Neural cell (in vitro differentiated cells): ENCODE data around the gene RPS6KA2. TPM values are rescaled to one million over a fixed set of nuclear protein-coding genes. Genes with fewer than 3 reads are reported as not detected.

ENCODE experiments used
- H2AFZ ChIP-seq: fragments of 200-600, 300-800 bp; sonication (generic), shearing (Covaris generic); 2 replicates; pipeline ENCODE4 v1.6.0; 2014; ENCODE audit warnings: low read depth, mild to moderate bottlenecking, antibody characterized with exemption, low read length, moderate library complexity
- H3F3A ChIP-seq: fragments of 200-600 bp; shearing (Covaris generic); 2 replicates; pipeline ENCODE4 v1.6.1; 2016; ENCODE audit warnings: mild to moderate bottlenecking, moderate library complexity, mixed read lengths, antibody characterized with exemption, low read length; ENCODE audit not compliant: insufficient read depth, poor library complexity, severe bottlenecking
- H3K27ac ChIP-seq: fragments of 200-600, 300-800 bp; sonication (generic), shearing (Covaris generic); 2 replicates; pipeline ENCODE4 v1.5.1; 2014; ENCODE audit warnings: mild to moderate bottlenecking, low read length, moderate library complexity
- H3K27me3 ChIP-seq: fragments of 300-800, 200-600 bp; sonication (generic), shearing (Covaris generic); 2 replicates; pipeline ENCODE4 v1.6.0; 2014; ENCODE audit warnings: mild to moderate bottlenecking, low read depth, low read length, moderate library complexity; ENCODE audit not compliant: insufficient read depth
- H3K36me3 ChIP-seq: fragments of 300-800, 200-600 bp; sonication (generic), shearing (Covaris generic); 2 replicates; pipeline ENCODE4 v1.5.1; 2014; ENCODE audit warnings: mild to moderate bottlenecking, antibody characterized with exemption, low read length, moderate library complexity; ENCODE audit not compliant: insufficient read depth
- H3K4me2 ChIP-seq: fragments of 300-800, 200-600 bp; sonication (generic), shearing (Covaris generic); 2 replicates; pipeline ENCODE4 v1.6.0; 2014; ENCODE audit warnings: mild to moderate bottlenecking, low read length
- H3K4me3 ChIP-seq: fragments of 300-800, 200-600 bp; sonication (generic), shearing (Covaris generic); 2 replicates; pipeline ENCODE4 v1.5.1; 2014; ENCODE audit warnings: mild to moderate bottlenecking, low read length, moderate library complexity
- H3K79me2 ChIP-seq: fragments of 200-600 bp; shearing (Covaris generic); replicated peaks from 2 replicates; pipeline ENCODE4 v1.6.0; 2014; ENCODE audit warnings: mild to moderate bottlenecking, low read length, moderate library complexity; ENCODE audit not compliant: insufficient read depth
- H3K9ac ChIP-seq: fragments of 300-800, 200-600 bp; sonication (generic), shearing (Covaris generic); 2 replicates; pipeline ENCODE4 v1.6.1; 2016; ENCODE audit warnings: mild to moderate bottlenecking, low read length, mixed read lengths
- H3K9me2 ChIP-seq: fragments of 200-600 bp; shearing (Covaris generic); 2 replicates; pipeline ENCODE4 v1.6.1; 2016; ENCODE audit warnings: mild to moderate bottlenecking, low read length, mixed read lengths; ENCODE audit not compliant: insufficient read depth
- H3K9me3 ChIP-seq: fragments of 200-600, 300-800 bp; sonication (generic), shearing (Covaris generic); 2 replicates; pipeline ENCODE4 v1.6.1; 2016; ENCODE audit warnings: mild to moderate bottlenecking, mixed run types, low read length, moderate library complexity, mixed read lengths
- H4K20me1 ChIP-seq: fragments of 200-600 bp; shearing (Covaris generic); 2 replicates; pipeline ENCODE4 v1.6.1; 2016; ENCODE audit warnings: mild to moderate bottlenecking, mixed run types; ENCODE audit not compliant: insufficient read depth
- EP300 ChIP-seq: fragments of 450-650 bp; conservative IDR thresholded peaks from 2 replicates; pipeline ENCODE4 v1.6.1; 2014; ENCODE audit warnings: antibody characterized with exemption, mild to moderate bottlenecking, moderate library complexity; ENCODE audit not compliant: poor library complexity, severe bottlenecking
- EZH2 ChIP-seq: fragments of 200-600, 300-800 bp; shearing (Covaris generic), sonication (generic); IDR thresholded peaks from 2 replicates; pipeline ENCODE4 v1.6.1; 2014; ENCODE audit warnings: antibody characterized with exemption, low read length, borderline replicate concordance, mild to moderate bottlenecking; ENCODE audit not compliant: insufficient read depth, poor library complexity, severe bottlenecking
- MXI1 ChIP-seq: fragments of 450-650 bp; conservative IDR thresholded peaks from 2 replicates; pipeline ENCODE4 v1.6.1; 2014; ENCODE audit warnings: antibody characterized with exemption, mild to moderate bottlenecking; ENCODE audit not compliant: poor library complexity, severe bottlenecking
- POLR2AphosphoS5 ChIP-seq: IDR thresholded peaks from 2 replicates; pipeline ENCODE4 v1.6.1; 2012
- RAD21 ChIP-seq: fragments of 450-650 bp; conservative IDR thresholded peaks from 2 replicates; pipeline ENCODE4 v1.6.1; 2014; ENCODE audit warnings: antibody characterized with exemption, mild to moderate bottlenecking, moderate library complexity
- SMC3 ChIP-seq: fragments of 450-650 bp; conservative IDR thresholded peaks from 2 replicates; pipeline ENCODE4 v1.6.1; 2014; ENCODE audit warnings: antibody characterized with exemption, mild to moderate bottlenecking, moderate library complexity; ENCODE audit not compliant: poor library complexity
- TAF1 ChIP-seq: IDR thresholded peaks from 2 replicates; pipeline ENCODE4 v1.6.1; 2012; ENCODE audit warnings: low read depth
- polyA plus RNA-seq: library from polyadenylated mRNA; depleted of rRNA; stranded (reverse); fragments of >200 nt; gene quantifications from 2 replicates; pipeline ENCODE4 v1.2.3, GENCODE V29; 2014
- TF ChIP-seq, protein P1 (sequence below): fragments of 450-650 bp; IDR thresholded peaks from 2 replicates; pipeline ENCODE4 v1.5.1; 2014; ENCODE audit warnings: antibody characterized with exemption, mild to moderate bottlenecking, moderate library complexity; ENCODE audit not compliant: poor library complexity, severe bottlenecking
- TF ChIP-seq, protein P2 (sequence below): IDR thresholded peaks from 2 replicates; pipeline ENCODE4 v1.6.1; 2012; ENCODE audit warnings: borderline replicate concordance

The RPS6KA2 gene
- polyA plus RNA-seq, 1 donor from 2014 or later, result 34.3 TPM

GRCh38 chr6:166496460-166496859, 130.6 kb downstream of the RPS6KA2 start:
- Histone ChIP-seq H3K27me3 (no peaks in the 10 kb centered on the region), H3K9me3 (no peaks in the 10 kb centered on the region), H3K9ac (no peak overlapping the region), H3K79me2 (no peaks in the 10 kb centered on the region), H3K36me3 (no peaks in the 10 kb centered on the region), H3K4me2 (no peak overlapping the region), H2AFZ (no peak overlapping the region), H3K9me2 (no peaks in the 10 kb centered on the region), H4K20me1 (no peaks in the 10 kb centered on the region), H3K4me3 (no peak overlapping the region), H3F3A (no peaks in the 10 kb centered on the region), H3K27ac (no peak overlapping the region)
- TF ChIP-seq MXI1, result no peak
- no peak for TF ChIP-seq TAF1
- no peak for TF ChIP-seq SMC3
- TF ChIP-seq EP300, result no peak
- TF ChIP-seq, protein P1, sequence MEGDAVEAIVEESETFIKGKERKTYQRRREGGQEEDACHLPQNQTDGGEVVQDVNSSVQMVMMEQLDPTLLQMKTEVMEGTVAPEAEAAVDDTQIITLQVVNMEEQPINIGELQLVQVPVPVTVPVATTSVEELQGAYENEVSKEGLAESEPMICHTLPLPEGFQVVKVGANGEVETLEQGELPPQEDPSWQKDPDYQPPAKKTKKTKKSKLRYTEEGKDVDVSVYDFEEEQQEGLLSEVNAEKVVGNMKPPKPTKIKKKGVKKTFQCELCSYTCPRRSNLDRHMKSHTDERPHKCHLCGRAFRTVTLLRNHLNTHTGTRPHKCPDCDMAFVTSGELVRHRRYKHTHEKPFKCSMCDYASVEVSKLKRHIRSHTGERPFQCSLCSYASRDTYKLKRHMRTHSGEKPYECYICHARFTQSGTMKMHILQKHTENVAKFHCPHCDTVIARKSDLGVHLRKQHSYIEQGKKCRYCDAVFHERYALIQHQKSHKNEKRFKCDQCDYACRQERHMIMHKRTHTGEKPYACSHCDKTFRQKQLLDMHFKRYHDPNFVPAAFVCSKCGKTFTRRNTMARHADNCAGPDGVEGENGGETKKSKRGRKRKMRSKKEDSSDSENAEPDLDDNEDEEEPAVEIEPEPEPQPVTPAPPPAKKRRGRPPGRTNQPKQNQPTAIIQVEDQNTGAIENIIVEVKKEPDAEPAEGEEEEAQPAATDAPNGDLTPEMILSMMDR, result no peak
- no peak for TF ChIP-seq RAD21
- TF ChIP-seq, protein P2, sequence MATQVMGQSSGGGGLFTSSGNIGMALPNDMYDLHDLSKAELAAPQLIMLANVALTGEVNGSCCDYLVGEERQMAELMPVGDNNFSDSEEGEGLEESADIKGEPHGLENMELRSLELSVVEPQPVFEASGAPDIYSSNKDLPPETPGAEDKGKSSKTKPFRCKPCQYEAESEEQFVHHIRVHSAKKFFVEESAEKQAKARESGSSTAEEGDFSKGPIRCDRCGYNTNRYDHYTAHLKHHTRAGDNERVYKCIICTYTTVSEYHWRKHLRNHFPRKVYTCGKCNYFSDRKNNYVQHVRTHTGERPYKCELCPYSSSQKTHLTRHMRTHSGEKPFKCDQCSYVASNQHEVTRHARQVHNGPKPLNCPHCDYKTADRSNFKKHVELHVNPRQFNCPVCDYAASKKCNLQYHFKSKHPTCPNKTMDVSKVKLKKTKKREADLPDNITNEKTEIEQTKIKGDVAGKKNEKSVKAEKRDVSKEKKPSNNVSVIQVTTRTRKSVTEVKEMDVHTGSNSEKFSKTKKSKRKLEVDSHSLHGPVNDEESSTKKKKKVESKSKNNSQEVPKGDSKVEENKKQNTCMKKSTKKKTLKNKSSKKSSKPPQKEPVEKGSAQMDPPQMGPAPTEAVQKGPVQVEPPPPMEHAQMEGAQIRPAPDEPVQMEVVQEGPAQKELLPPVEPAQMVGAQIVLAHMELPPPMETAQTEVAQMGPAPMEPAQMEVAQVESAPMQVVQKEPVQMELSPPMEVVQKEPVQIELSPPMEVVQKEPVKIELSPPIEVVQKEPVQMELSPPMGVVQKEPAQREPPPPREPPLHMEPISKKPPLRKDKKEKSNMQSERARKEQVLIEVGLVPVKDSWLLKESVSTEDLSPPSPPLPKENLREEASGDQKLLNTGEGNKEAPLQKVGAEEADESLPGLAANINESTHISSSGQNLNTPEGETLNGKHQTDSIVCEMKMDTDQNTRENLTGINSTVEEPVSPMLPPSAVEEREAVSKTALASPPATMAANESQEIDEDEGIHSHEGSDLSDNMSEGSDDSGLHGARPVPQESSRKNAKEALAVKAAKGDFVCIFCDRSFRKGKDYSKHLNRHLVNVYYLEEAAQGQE, result no peak
- TF ChIP-seq POLR2AphosphoS5, result no peak
- TF ChIP-seq EZH2, result no peak

DNA sequence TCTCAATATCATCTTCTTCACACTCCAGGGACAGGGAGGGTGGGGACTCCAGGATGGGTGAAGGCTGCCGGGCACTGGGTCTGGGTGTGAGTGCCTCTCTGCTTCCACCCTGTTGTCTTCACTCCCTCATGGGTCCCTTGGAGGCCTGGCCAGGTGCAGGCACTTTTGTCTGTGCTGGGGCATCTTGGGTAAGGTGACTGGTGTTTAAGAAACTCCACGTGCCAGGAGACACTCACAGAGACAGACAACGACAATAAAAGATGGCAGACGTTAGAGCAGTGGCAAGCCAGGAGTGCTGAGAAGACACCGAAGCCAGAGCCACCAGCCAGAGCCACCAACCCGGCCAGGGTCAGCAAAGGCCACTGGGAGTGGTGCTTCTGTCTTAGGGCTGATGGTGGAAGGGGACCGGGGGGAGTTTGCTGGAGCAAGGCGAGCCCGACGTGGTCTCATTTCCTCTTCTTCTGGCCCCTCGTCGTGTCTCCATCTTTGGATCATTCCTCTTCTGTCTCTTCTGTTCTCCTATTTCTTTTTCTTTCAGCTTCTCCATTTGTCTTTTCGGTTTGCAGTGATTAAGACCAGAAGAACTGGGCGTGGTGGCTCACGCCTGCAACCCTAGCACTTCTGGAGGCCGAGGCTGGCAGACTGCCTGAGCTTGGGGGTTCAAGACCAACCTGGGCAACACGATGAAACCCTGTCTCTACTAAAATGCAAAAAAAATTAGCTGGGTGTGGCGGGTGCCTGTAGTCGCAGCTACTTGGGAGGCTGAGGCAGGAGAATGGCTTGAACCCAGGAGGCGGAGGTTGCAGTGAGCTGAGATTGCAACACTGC, 131.3 kb downstream of the RPS6KA2 start:
- Histone ChIP-seq H3K27me3 (no peaks in the 10 kb centered on the region), H3K36me3 (no peaks in the 10 kb centered on the region), H3K9me2 (no peaks in the 10 kb centered on the region), H2AFZ (no peak overlapping the region), H3F3A (no peaks in the 10 kb centered on the region), H3K79me2 (no peaks in the 10 kb centered on the region), H3K9me3 (no peaks in the 10 kb centered on the region), H4K20me1 (no peaks in the 10 kb centered on the region), H3K4me3 (no peak overlapping the region), H3K9ac (no peak overlapping the region), H3K4me2 (no peak overlapping the region), H3K27ac (no peak overlapping the region)
- TF ChIP-seq EZH2 (no peak), RAD21 (no peak), MXI1 (no peak), SMC3 (no peak), TAF1 (no peak), EP300 (no peak), POLR2AphosphoS5 (no peak)
- TF ChIP-seq, protein P1, result no peak
- TF ChIP-seq, protein P2, result no peak
